HG03039 (cell line): Measurements from ENCODE around the gene MYO1B.

ENCODE experiments used
- ATAC-seq: cut with Tn5 transposase; IDR thresholded peaks from one replicate; pipeline ENCODE4 v1.9.1; 2021; ENCODE audit warnings: mild to moderate bottlenecking, moderate library complexity; ENCODE audit not compliant: unreplicated experiment

The MYO1B gene

DNA sequence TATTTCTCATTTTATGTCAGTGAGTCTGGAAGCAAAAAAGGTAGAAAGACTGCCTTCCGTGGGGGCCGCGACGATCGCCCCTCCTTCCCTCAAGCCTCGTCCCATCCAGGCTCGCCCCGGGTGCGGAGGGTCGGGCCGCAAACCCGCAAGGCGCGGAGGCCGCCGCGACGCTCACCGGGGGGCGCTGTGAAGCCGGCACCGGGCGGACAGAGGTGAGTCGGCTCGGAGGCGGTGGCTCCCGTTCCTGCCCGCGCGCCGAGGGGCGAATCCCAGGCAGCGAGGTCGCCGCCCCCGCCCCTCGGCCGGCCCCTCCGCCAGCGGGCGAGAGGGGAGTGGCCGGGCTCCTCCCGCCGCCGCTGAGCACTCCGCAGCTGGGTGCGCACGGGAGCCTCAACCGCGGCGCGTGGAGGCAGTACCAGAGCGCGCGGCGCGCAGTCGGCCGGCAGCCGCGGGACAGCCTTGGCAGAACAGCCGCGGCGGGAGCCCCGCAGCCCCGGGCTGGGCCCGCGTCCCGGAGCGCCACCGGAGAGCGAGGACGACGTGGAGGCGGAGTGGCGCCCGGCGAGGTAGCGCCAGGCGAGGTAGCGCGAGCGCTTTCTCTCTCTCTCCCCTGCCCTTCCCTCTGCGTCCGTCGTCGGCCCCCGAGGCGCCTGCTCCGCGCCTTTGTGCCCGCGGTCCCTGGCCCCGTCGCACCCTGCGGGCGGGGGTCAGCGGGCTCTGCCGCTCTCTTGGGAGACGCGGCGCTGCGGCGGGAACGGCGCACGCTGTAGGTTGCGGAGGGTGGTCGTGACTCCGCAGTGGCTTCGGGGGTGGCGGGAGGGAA, at the start of gene MYO1B:
TSS of gene MYO1B (plus strand) at position 359 of the 823 bp plus-strand sequence. CDS start 31,492 bp downstream, outside the sequence.
- peak; percentile 39 for ATAC-seq

DNA sequence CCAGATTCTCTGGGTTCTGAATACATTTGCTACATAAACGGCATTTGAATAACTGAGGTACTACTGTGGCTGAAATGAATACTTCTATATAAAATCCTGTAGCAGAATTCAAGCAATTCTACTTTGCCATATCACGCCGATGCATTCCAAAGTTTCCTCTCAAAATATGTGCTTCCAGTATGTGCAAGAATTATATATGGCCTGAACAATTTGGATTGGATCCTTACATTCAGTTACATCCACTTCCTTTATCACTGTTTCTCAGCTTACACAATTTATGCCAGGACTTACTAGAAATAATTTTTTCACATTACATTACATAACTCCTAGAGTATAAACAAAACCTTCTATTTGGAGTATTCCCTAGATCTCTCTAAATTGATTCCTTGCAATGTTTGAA, 48.1 kb upstream of the MYO1B start:
- ATAC-seq: no peak

DNA sequence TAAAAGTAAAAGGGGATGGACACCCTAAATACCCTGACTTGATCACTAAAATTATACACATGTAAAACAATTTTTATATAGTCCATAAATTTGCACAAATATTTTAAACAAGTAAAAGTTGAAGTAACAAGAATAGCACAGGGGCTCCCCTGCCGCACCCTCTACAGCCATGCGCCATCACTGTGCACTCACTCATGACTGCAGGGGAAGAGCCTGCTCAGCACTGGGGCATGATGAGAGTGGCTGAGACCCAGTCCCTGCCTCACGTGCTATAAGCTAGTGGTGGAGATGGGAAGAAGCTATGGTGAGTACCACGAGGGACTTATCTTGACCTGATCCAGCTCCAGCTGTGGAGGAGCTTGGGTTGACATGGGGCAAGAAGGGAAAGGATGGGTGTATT, 46.9 kb upstream of the MYO1B start:
- ATAC-seq: no peak

DNA sequence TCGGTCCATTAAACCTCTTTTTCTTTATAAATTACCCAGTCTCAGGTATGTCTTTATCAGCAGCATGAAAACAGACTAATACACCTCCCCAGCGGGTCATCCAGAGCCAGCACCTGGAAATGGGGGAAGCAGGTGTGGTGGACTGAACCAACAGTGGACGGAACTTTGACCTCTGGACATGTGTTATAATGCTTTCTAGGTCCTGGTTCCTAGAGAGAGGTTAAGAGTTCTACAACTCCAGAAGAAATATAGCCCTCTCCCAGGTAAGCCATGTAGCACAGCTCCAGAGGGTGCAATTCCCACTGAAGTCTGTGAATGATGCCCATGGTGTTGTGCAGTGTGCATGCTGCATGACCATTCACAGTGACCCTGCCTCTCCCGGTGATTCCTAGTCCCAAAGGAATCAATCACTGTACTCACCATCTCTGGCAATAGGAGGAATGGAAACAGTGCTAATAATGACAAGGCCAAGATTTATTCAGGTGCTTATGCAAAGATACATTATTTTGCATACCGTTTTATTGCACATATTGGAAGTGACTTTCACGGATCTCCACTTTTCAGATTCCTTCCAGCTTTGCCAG, 45.2 kb upstream of the MYO1B start:
- no peak for ATAC-seq

- ATAC-seq: no peak
These were observed 44.3 kb upstream of the MYO1B start for GRCh38 chr2:191200910-191201309.

DNA sequence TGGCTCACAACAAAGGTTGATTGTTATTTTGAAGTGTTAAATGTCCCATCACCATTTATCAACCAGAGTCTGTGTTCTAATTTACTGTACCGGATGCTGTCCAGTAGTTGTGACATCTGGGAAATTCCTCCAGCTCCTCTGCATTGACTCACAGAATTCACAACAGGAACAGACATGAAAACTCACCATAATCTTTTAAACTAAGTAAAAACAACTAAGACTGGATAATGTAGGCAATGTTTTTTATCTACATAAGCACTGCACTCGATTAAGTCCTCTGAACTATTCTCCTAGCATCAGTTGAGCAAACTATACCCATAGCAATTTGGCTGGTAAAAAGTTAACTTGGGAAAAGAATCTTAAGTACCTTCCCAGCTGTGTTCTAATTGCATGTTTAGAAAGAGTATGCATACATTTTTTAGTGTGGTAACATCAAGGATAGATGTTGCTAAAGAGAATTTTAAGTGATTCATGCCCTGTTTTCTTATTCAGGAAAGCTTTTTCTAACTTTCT, 42.9 kb upstream of the MYO1B start:
- ATAC-seq: no peak

GRCh38 chr2:191202881-191203397, 42.3 kb upstream of the MYO1B start:
- ATAC-seq: no peak

DNA sequence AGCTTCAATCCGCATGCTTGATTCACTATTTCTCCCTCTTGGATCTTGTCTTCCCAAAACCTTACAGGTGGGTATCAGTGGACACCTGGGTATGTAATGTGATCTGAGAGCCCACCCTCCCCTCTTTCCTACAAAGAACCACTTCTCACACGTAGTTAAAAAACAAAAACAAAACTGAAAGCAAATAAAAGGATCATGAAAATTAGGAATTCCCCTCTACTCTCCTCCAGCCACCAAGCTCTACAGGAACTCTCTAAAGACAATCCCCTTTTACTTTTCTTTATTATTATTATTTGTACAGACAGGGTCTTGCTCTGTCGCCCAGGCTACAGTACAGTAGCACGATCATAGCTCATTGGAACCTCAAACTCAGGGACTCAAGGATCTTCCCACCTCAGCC, 40.8 kb upstream of the MYO1B start:
- peak; percentile 51 for ATAC-seq

- ATAC-seq: no peak
These were observed 38.4 kb upstream of the MYO1B start for GRCh38 chr2:191206613-191207471.

DNA sequence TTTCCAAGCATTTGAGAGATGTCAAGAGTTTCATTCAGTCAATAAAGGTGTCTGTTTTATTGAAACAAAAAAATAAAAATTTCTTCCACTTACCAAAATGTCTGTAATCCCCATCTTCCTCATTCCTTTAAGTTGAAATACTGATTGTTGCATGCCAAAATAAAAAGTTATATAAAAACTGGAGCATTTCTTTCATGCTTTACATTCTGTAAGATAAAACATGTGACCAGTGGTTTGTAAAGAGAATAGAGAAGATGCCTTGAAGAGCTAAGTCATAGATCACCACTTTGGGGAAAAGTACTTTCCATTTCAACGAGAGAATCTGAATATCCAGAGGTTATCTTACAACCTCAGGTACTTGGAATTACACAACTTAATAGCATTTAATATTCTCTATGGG, 35.9 kb upstream of the MYO1B start:
- no peak for ATAC-seq

DNA sequence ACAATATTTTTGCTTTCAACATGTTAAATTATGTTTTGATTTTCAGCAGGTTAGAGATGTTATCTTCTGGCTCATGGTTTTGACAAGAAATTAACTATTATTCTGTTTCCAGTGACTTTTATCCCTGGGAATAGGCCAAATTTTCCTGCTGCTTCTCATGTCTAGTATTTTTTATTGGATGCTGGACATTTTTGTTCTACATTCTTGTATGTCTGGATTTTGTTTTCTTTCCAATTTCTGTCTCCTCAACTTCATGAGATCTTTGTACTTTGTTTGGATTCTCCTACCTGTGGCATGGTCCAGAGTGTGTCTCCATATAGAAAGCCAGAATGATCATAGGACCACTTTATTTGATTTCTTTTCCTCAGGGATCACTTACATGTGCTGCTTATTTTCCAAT, 33.1 kb upstream of the MYO1B start:
- ATAC-seq: no peak

GRCh38 chr2:191213333-191213732, 31.9 kb upstream of the MYO1B start:
- no peak for ATAC-seq

DNA sequence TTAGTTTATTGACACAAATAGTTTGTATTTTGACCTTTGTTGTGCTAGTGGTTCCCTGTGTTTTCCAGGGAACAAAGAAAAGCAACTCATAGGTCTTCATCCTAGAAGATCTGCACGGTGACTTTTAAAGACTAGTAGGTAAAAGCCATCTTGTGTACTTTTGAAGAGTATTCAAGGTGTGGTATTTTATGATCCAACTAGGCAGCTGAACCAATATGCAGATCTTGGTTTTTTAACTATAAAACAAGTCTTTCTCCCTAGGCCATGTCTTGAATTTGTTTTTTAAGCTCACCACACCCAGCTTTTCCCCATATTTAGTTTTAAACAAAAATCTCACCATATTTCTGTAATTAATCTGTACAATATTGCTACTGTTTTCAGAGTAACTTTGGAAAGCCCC, 30.0 kb upstream of the MYO1B start:
- ATAC-seq: no peak

DNA sequence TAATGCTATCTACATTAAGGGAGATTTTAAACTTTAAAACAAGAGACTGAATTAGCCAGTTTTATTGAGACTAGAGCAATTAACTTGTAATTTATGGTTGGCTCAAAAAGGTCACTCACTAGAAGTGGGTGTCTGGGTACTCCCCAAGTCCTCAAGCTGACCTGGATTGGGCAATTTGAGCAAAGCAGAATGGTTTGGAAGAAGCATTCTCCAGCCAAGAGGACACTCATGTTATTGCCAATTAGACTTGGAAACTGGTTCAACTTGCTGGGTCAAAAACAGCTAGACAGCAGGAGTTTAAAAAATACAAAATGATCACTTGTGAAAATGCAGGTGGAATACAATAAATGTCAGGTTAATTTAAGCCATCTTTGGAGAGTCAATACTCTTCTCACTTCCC, 29.5 kb upstream of the MYO1B start:
- no peak for ATAC-seq

DNA sequence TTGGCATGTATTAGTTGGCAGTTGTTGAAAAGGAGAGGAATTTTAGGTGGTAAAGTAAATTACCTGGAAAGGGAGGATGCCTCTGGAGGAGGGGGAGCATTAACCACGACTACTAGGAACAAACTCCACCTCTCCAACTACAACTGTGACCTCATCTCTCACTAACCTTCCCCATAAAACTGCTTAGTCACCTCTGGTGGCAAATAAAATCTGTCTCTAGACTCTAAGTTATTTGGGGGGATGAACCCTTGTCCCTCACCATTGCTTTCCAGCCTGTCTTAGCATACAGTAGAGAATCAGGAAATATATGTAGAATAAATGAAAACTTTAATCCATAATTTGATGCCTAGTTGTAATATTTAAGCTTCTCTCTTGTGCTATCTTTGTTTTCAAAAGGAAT, 27.6 kb upstream of the MYO1B start:
- no peak for ATAC-seq

GRCh38 chr2:191218292-191218898, 26.8 kb upstream of the MYO1B start:
- ATAC-seq: peak; percentile 52

DNA sequence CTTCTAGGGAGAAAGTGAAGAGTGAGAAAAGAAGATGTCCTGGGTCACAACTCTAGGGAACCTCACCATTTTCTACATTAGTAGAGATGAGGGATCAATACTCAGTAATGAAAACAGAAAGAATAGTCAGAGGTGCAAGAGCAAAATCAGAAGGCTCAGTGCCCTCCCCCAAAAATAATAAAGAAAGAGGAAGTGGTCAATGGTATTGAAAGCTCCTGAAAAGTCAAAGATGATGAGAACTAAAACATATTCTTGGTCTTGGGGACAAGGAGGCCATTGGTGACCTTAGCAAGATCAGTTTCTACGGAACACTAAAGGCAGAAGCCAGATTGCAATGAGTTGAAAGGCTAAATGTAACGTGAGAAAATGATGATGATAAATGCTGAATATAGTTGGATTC, 24.5 kb upstream of the MYO1B start:
- peak; percentile 37 for ATAC-seq

DNA sequence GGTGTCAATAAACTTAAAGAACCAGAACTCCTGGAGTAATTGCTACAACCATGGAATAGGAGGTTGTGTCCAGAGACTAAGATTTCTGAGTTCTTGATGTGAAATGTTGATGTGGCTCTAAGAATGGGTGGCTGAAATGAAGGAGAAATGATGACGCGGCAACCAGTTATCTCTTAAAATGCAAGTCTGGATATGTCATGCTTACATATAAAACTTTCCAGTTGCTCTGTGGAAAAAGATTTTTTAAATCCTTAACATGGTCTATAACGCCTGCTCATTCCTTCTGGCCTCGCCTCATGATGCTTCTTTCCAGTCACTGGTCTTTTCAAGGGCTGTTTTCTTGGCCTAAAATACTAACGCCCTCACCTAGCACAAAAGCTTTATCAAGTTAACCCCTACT, 23.5 kb upstream of the MYO1B start:
- ATAC-seq: no peak

GRCh38 chr2:191222507-191222906, 22.7 kb upstream of the MYO1B start:
- no peak for ATAC-seq

DNA sequence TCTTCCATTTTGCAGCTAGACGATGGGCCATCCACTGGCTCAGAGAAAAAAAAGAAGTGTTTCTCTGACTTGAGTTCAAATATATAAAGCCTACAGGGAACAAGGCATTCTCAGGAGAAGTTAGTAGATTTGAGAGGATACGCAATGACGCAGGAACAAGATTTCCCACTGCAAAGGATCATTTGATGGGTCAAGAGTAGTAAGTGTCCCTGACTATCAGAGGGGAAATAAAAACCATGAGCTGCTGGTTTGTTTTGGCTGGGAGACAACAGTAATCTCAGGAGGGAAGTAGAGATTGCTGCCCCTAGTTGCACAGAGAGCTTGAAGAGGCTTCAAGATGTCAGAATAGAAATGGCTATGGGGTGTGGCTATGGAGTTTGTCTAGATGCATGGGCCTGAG, 22.3 kb upstream of the MYO1B start:
- no peak for ATAC-seq

- ATAC-seq: no peak
These were observed 20.1 kb upstream of the MYO1B start for GRCh38 chr2:191225126-191225525.
